Coronary artery (tissue), 2 donors: Measurements from ENCODE around the gene CPNE6.

Experiments used
- DNase-seq: peaks from one replicate; pipeline ENCODE4 v3.0.0-alpha.2; 2017; ENCODE audit warnings: low spot score
- H3K27ac ChIP-seq, 2 donors: fragments of 200-600 bp; sonication (generic); one replicate each; pipeline ENCODE4 v1.5.1; 2016 to 2019
- H3K4me3 ChIP-seq: fragments of 200-600 bp; sonication (generic); 2 replicates; pipeline ENCODE4 v1.5.1; 2016; ENCODE audit warnings: mild to moderate bottlenecking, moderate library complexity
- TF ChIP-seq, protein P1 (sequence below): fragments of 200-600 bp; sonication (generic); IDR thresholded peaks from one replicate; pipeline ENCODE4 v1.5.1; 2019; ENCODE audit warnings: antibody characterized with exemption

CPNE6 gene

DNA sequence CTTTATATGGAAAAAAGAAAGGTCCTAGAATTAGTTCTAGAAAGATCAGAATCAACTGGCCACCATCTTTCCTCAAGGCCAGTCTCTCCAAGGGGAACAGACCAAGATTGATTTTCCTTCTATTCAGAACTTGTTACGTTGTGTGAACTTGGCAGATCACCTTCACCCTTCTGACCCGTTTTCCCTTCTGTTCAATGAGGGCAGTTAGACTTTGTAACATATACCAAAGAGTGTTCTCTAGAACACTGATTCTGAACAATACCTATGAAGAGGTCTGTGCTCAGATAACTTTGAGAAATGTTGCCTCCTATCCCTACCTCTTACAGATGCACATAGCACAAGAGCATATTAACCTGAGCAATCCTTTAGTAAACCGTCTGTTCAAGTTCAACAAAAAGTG lies 12.1 kb downstream of the CPNE6 start:
- H3K4me3 ChIP-seq: no peak overlapping the region
- TF ChIP-seq, protein P1, sequence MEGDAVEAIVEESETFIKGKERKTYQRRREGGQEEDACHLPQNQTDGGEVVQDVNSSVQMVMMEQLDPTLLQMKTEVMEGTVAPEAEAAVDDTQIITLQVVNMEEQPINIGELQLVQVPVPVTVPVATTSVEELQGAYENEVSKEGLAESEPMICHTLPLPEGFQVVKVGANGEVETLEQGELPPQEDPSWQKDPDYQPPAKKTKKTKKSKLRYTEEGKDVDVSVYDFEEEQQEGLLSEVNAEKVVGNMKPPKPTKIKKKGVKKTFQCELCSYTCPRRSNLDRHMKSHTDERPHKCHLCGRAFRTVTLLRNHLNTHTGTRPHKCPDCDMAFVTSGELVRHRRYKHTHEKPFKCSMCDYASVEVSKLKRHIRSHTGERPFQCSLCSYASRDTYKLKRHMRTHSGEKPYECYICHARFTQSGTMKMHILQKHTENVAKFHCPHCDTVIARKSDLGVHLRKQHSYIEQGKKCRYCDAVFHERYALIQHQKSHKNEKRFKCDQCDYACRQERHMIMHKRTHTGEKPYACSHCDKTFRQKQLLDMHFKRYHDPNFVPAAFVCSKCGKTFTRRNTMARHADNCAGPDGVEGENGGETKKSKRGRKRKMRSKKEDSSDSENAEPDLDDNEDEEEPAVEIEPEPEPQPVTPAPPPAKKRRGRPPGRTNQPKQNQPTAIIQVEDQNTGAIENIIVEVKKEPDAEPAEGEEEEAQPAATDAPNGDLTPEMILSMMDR: no peak
- no peak for DNase-seq
- H3K27ac ChIP-seq: no peak overlapping the region

DNA sequence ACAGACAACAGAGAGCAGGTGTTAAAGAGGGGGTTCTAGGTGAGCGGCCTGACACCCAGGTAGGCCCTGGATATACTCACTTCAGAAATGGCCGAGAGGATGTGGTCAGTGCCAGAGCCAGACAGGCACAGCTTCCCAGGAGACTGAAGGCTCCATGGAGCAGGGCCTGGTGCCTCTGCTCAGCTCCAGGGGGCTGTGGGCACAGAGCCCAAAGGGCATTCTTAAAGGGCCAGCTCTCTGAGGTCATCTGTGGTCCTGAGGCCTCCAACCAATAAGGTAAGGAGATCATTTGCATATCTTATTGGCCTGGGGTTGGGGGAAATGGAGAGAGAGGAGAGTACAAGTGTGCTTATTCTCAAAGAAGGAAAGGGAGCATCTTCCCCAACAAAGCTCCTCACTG lies 13.1 kb downstream of the CPNE6 start:
- no peak for DNase-seq
- H3K4me3 ChIP-seq: no peak overlapping the region
- H3K27ac ChIP-seq: no peak overlapping the region
- TF ChIP-seq, protein P1: no peak

DNA sequence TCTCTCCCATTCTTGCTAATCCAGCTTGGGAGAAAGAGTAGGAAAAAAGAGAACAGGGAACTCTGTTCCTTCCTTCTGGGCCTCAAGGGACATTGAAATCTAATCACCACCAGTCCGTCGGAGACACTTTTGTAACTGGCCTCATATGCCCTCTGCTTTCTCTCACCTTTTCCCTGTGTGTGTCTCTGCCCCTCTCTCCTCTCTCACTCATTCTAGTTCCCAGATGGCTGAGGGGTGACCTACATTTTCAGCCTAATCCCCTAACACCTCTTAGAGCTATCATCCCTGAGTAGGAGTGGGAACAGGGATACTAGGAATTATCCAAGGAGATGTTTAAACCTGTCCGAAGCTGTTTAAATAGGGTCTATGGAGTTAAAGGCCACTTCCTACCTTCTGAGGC lies 13.9 kb downstream of the CPNE6 start:
- Histone ChIP-seq H3K27ac (no peak overlapping the region), H3K4me3 (no peak overlapping the region)
- no peak for DNase-seq
- TF ChIP-seq, protein P1: no peak

DNA sequence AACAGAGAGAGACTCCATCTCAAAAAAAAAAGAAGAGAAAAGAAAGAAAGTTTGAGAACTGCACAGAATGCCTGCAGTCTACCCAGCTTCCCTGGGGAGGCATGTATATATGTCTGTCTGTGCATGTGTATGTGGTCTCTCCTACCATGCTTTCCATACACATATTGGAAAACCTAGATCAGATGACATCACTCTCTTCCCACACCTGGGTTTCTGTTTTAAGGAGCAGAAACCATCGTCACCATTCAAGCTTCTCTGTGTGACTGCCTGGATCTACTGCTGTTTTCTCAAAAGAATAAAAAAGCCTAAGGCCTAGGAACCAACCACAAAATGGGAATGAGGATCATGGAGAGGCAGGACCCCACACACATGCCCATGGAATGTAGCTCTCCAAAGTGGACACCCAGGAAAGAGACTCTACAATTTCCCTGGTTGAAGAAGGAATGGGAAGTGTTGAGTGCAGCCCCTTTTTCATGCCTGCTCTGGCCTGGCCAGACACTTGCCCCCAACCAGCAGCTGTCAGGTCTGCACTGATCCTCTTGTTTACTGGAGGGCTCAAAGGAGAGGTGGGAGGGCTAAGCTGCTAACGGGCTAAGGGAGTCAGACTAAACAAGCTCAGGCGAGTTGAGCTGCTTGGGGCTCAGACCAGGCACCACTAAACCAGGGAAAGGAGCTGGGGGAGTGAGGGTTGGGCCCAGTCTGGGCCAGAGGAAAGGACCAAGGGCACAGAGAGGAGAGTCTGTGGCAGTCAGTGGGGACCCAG lies 15.0 kb downstream of the CPNE6 start:
- Histone ChIP-seq H3K27ac (no peak overlapping the region), H3K4me3 (no peak overlapping the region)
- TF ChIP-seq, protein P1: no peak
- DNase-seq: no peak

DNA sequence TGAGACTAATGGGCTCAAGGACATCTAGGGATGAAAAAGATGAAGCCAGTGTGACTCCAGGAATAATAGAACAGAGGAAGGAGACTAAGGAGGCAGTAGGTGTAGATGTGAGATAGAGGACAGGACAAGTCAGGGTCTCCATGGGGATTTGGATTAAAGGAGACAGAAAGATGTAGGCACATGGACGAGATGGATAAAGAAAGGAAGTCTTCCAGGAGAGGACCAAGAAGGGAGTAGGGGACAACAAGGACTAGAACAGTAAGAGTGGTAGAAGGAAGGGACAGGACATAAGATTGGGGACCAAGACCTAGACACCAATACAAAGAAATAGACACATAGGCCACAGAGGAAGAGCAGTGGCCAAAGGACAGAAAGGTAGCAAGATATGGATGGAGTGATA lies 15.6 kb downstream of the CPNE6 start:
- no peak for DNase-seq
- H3K27ac ChIP-seq: no peak overlapping the region
- TF ChIP-seq, protein P1: no peak
- no peak overlapping the region for H3K4me3 ChIP-seq

DNA sequence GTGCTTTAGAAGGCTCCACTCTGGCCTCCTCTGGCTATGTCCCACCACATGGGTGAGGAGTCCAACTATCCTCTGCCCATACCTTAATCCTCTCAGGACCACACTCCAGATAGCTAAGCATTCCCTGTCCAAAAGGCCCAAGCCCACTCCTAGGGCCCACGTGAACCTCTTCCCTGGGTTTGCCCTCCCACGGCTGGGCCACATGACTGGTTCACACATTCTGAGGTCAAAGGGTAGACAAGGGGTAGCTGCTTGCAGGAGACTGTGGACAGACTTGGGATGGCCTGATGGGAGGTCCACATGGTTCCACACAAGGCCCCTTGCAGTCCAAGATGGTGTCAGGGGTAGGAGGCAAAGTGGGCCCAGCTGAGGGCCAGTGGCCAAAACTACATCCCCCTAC lies 16.7 kb downstream of the CPNE6 start:
- TF ChIP-seq, protein P1: no peak
- Histone ChIP-seq H3K27ac (no peak overlapping the region), H3K4me3 (no peak overlapping the region)
- no peak for DNase-seq

DNA sequence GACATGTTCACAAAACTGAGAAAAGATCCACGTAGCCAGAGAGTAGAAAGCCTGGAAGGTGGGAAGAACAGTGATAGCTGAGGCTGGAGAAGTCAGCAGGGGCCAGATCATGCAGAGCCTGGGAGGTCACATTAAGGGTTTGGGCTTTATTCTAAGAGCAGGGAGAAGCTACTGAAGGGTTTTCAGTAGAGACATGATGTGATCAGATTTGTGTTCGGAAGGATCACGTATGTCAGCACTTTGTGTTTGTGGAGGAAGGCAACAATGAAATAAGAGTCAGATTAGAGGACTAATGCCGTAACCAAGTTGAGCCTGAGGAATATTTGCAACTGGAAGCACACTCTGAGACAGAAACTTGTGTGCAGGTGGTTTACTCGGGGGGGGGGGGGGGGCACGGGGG lies 18.5 kb downstream of the CPNE6 start:
- H3K4me3 ChIP-seq: no peak overlapping the region
- DNase-seq: no peak
- H3K27ac ChIP-seq: no peak overlapping the region
- TF ChIP-seq, protein P1: no peak
